LNCAP (cell line): ENCODE results near the gene ZNF593.

Experiments used
- CTCF ChIP-seq: fragments of 450-650 bp; IDR thresholded peaks from 2 replicates; pipeline ENCODE4 v1.5.1; 2017; ENCODE audit warnings: mild to moderate bottlenecking

The ZNF593 gene

GRCh38 chr1:26138974-26139558 lies 30.6 kb upstream of the ZNF593 start:
- TF ChIP-seq CTCF: no peak

GRCh38 chr1:26142159-26142558 lies 27.5 kb upstream of the ZNF593 start:
- no peak for TF ChIP-seq CTCF

DNA sequence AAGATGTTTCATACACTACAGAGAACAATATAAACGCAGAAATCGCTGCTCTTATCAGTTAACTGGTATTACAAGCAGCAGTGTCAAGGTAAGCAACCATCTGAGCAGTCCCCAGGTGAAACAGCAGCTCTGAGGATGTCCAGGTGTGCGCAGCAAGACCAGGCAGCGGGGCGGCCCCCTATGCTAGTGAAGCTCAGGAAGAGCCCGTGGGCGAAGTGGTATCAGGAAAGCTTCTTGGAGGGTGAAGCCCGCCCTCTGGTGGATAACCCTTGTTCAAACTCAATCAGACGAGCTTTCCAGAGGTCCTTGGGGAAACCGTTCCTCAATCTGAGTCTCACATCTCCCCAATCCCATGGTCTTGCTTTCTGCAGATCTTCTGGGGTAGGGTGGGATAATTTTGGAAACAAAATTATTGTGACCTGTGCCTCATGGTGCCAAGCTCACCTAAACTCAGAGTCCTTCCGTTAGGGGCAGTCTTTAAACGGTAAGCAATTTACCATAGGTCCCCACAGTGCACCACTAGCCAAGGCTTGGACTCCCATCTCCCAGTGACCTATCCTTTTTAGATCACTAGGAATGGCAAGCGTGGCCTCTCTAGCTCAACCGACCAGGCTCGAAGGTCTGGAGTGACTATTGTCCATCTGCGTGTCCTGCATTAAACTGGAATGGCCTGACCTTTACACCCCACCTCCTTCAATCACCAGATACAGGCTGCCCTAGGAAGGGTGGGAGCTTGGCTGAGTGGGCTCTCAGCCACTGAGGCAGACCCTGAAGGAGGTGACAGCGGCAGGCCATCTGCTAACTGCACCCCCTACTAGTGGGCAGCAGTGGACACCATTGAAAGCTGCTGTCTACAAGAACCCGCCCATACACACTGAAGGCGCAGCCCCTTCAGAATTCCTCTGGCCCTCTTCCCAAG lies 24.4 kb upstream of the ZNF593 start:
- TF ChIP-seq CTCF: peak; percentile 47; the same call in 1 of the 2 replicates

GRCh38 chr1:26145960-26146294 lies 23.8 kb upstream of the ZNF593 start:
- TF ChIP-seq CTCF: no peak

GRCh38 chr1:26148887-26149286 lies 20.8 kb upstream of the ZNF593 start:
- no peak for TF ChIP-seq CTCF

DNA sequence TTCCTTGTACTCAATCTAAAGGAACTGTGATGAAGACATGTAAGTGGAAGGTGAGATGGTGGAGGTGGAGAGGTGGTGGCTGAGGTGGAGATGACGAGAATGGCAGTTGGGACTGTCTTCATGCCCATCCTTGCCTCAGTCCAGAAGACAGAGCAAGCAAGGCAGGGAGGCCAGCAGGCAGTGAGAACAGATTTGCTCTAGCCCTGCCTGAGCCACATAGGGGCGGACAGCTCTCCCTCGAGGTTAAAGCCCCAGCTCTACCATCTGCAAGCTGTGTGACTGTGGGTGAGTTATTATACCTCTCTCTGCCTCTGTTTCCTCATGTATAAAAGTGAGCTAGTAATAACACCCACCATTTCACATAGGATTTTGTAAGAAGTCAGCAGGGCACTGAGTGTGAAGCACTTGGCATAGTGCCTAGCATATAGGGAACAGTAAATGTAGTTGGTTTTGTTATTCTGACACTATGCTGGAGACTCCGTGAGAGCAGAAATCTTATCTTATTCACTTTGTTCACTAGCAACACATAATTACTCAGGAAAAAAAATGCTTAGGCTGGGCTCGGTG lies 15.7 kb upstream of the ZNF593 start:
- no peak for TF ChIP-seq CTCF

DNA sequence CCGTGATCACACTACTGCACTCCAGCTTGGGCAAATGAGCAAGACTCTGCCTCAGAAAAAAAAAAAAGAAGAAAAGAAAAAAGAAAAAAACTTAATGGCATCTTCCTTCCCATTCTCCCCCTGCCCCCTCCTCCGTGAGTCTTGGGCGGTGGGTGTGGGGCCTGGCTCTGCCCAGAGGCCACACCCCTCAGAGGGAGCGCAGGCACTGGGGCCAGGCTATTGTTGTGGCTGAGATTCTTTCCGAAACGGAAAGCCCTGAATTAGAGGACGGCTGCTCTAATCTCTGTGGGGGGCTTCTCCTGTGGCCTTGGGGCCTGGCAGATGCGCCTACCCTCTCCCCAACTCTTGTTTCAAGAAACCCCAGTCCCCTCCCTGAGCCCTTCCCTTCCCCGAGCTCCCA lies 15.0 kb upstream of the ZNF593 start:
- no peak for TF ChIP-seq CTCF
